Measurements from ENCODE around the gene OR4D10.
"Not testable (repeated sequence)": the region's sequence is repeated elsewhere in the genome, so short reads cannot be mapped to it uniquely, and the experiment has no call there.

GRCh38 chr11:59445624-59446023 is 27.5 kb upstream of the OR4D10 start:
- TF ChIP-seq CTCF, EZH2 (IDR thresholded peaks at IDR 0.05): not testable (repeated sequence)
